GM12801 (cell line): Measurements from ENCODE around the gene TRAFD1.

Experiments
- CTCF ChIP-seq: IDR thresholded peaks from one replicate; pipeline ENCODE4 v1.5.1; 2011; ENCODE audit warnings: control low read depth; ENCODE audit not compliant: insufficient read length; ENCODE audit errors: extremely low read depth

Gene TRAFD1

GRCh38 chr12:112164011-112164660, 38.8 kb downstream of the TRAFD1 start:
- TF ChIP-seq CTCF, result no peak

- TF ChIP-seq CTCF, result no peak
Observed at GRCh38 chr12:112165624-112166023, 40.3 kb downstream of the TRAFD1 start.

GRCh38 chr12:112166051-112167015, 41.0 kb downstream of the TRAFD1 start:
- no peak for TF ChIP-seq CTCF

GRCh38 chr12:112167031-112167461, 41.7 kb downstream of the TRAFD1 start:
- no peak for TF ChIP-seq CTCF

- TF ChIP-seq CTCF, result no peak
Observed at GRCh38 chr12:112167718-112168525, 42.6 kb downstream of the TRAFD1 start.

GRCh38 chr12:112168561-112168971, 43.2 kb downstream of the TRAFD1 start:
- TF ChIP-seq CTCF, result no peak
